Ovary (tissue), 9 donors: ENCODE results near the gene CCDC187. TPM values are rescaled to one million over a fixed set of nuclear protein-coding genes. Genes with fewer than 3 reads are reported as not detected.

Experiments
- DNase-seq, 5 donors: peaks; one replicate each; pipeline ENCODE4 v3.0.0-alpha.2; 2019 to 2020
- H3K27ac ChIP-seq, 2 donors: fragments of 200-600 bp; one replicate each; pipeline versions ENCODE4 v1.5.1 to v1.8.0; 2019 to 2022
- H3K27me3 ChIP-seq: fragments of 200-600 bp; one replicate; pipeline ENCODE4 v1.8.0; 2022
- H3K36me3 ChIP-seq: fragments of 200-600 bp; sonication (generic); one replicate; pipeline ENCODE4 v1.5.1; 2019
- H3K4me1 ChIP-seq: one replicate; pipeline ENCODE4 v1.8.1; 2013; ENCODE audit warnings: mild to moderate bottlenecking, moderate library complexity; ENCODE audit not compliant: insufficient read depth
- H3K4me3 ChIP-seq: fragments of 200-600 bp; sonication (generic); one replicate; pipeline ENCODE4 v1.5.1; 2017
- H3K9me3 ChIP-seq, 2 donors: fragments of 200-600 bp in 1 of 2; sonication (generic) in 1 of 2; one replicate each; pipeline versions ENCODE4 v1.5.1 to v1.8.1; 2013 to 2019; ENCODE audit warnings: mild to moderate bottlenecking in 1 of 2, moderate library complexity in 1 of 2
- CTCF ChIP-seq, 3 donors: fragments of 450-650 bp in 2 of 3; fragments of 200-600 bp in 1 of 3; IDR thresholded peaks; one replicate each; pipeline versions ENCODE4 v1.5.1 to v1.8.0; 2016 to 2022; ENCODE audit warnings: antibody characterized with exemption in 3 of 3, mild to moderate bottlenecking in 1 of 3
- EP300 ChIP-seq: sonication (generic); formaldehyde crosslinking; IDR thresholded peaks from one replicate; pipeline ENCODE4 v1.6.1; 2017; ENCODE audit warnings: antibody characterized with exemption
- POLR2A ChIP-seq: fragments of 450-650 bp; IDR thresholded peaks from one replicate; pipeline ENCODE4 v1.6.1; 2017; ENCODE audit warnings: antibody characterized with exemption, mild to moderate bottlenecking, moderate library complexity
- WGBS, 3 donors: extraction: QIAGEN DNeasy Blood & Tissue Kit in 1 of 3; methylation state at CpG; one replicate each; pipeline versions ENCODE4 v1.1.5 to v1.1.7; 2013 to 2017; 5-methylcytosine and 5-hydroxymethylcytosine counted together
- intact Hi-C, 4 donors: fragments of 100-400 bp; cut with DNase I; formaldehyde crosslinking; loops; one replicate each; pipeline versions ENCODE4 v1.11.0 to v1.15.1; 2022 to 2023
- polyA plus RNA-seq, 2 donors: library from polyadenylated mRNA; stranded (reverse); fragments of 200-250 nt in 1 of 2; fragments of 350-450 nt in 1 of 2; fragmentation: Illumina TruSeq in 1 of 2; extraction: RNeasy Lipid Tissue Mini Kit (QIAGEN cat#74804) in 1 of 2; gene quantifications; one replicate each; pipeline ENCODE4 v1.2.3, GENCODE V29; 2013 to 2014
- total RNA-seq, 7 donors: library from RNA; depleted of rRNA in 2 of 7; stranded (reverse); fragments of >200 nt in 2 of 7; fragmentation: NEBNext Ultra II Directional in 3 of 7; extraction: Animal tissue kit (Norgen Biotek cat#: 25700) in 3 of 7; gene quantifications; one replicate each; pipeline versions ENCODE4 v1.1.0 to v1.2.4, GENCODE V29; 2016 to 2023
- donor health status: DM: no; HTN: no; CAD: no; lungs with moderate emphysema.
- donor health status: DM: no; HTN: no; CAD: no.
- donor health status: Bipolar disorder and iron deficiency.
- donor health status: DM: yes; HTN: yes; CAD: no.
- donor health status: DM: no; HTN: no; CAD: no.
- donor health status: DM: yes; HTN: yes; CAD: no.

Gene CCDC187
- total and polyA plus RNA-seq, 9 donors: 0.02 to 15.7 (median 0.74) TPM; not detected in 1

GRCh38 chr9:136219276-136219675 is 84.6 kb downstream of the CCDC187 start:
- TF ChIP-seq CTCF (IDR thresholded peaks at IDR 0.05) (no peak), POLR2A (no peak), EP300 (no peak)
- no peak overlapping the region for H3K27ac ChIP-seq
- no peak for DNase-seq
- intact Hi-C loops: no loop called here
- H3K4me1 ChIP-seq: no peaks in the 10 kb centered on the region
- H3K9me3 ChIP-seq: no peaks in the 10 kb centered on the region
- 85 to 91% (median 88%) methylated on average over 13 of the region's 13 CpGs for WGBS, 3 donors
- no peak overlapping the region for H3K4me3 ChIP-seq
- H3K27me3 ChIP-seq: no peaks in the 10 kb centered on the region
- H3K36me3 ChIP-seq: no peaks in the 10 kb centered on the region

GRCh38 chr9:136218673-136219072 is 85.2 kb downstream of the CCDC187 start:
- no peak for DNase-seq
- no peaks in the 10 kb centered on the region for H3K4me1 ChIP-seq
- H3K27me3 ChIP-seq: no peaks in the 10 kb centered on the region
- no peaks in the 10 kb centered on the region for H3K36me3 ChIP-seq
- TF ChIP-seq CTCF (IDR thresholded peaks at IDR 0.05) (no peak), POLR2A (no peak), EP300 (no peak)
- no peak overlapping the region for H3K4me3 ChIP-seq
- WGBS, 3 donors: 87 to 91% (median 91%) methylated on average over 15 of the region's 15 CpGs
- intact Hi-C loops: no loop called here
- H3K27ac ChIP-seq: no peak overlapping the region
- no peaks in the 10 kb centered on the region for H3K9me3 ChIP-seq

- Histone ChIP-seq H3K4me1 (no peaks in the 10 kb centered on the region), H3K36me3 (no peaks in the 10 kb centered on the region), H3K4me3 (no peak overlapping the region), H3K9me3 (no peaks in the 10 kb centered on the region), H3K27ac (no peak overlapping the region), H3K27me3 (no peaks in the 10 kb centered on the region)
- no peak for TF ChIP-seq CTCF (IDR thresholded peaks at IDR 0.05)
- no peak for TF ChIP-seq POLR2A
- TF ChIP-seq EP300: no peak
- intact Hi-C loops: no loop called here
- no peak for DNase-seq
- WGBS, 3 donors: 87 to 92% (median 90%) methylated on average over 16 of the region's 16 CpGs
Measured at GRCh38 chr9:136218271-136218670, 85.6 kb downstream of the CCDC187 start.

- Histone ChIP-seq H3K4me1 (no peaks in the 10 kb centered on the region), H3K9me3 (no peaks in the 10 kb centered on the region), H3K36me3 (no peaks in the 10 kb centered on the region), H3K27ac (no peak overlapping the region), H3K4me3 (no peak overlapping the region), H3K27me3 (no peaks in the 10 kb centered on the region)
- TF ChIP-seq EP300 (no peak), POLR2A (no peak), CTCF (IDR thresholded peaks at IDR 0.05) (no peak)
- intact Hi-C loops: no loop called here
- WGBS, 3 donors: 84 to 88% (median 87%) methylated on average over 30 to 37 of the region's 37 CpGs
- no peak for DNase-seq
Measured at GRCh38 chr9:136216541-136217244, 87.2 kb downstream of the CCDC187 start.
